Activated CD8-positive, alpha-beta memory T cell treated with anti-CD3 and anti-CD28 coated beads, Interleukin-2, amount 10 ng/mL, durations not matched to agents 7 days and 5 days (primary cell): Measurements from ENCODE around the gene SFXN1. TPM values are rescaled to one million over a fixed set of nuclear protein-coding genes. Genes with fewer than 3 reads are reported as not detected.

ENCODE experiments used
- ATAC-seq: fragments of 150-1000 bp; cut with Tn5 transposase; one replicate; pipeline ENCODE4 v1.10.0; 2021; ENCODE audit warnings: moderate library complexity
- CTCF ChIA-PET: fragments of 350-600 bp; sonication (Branson Sonifier 250); formaldehyde crosslinking; loops from one replicate; lab custom pipeline; 2021; ENCODE audit warnings: antibody characterized with exemption; lab: Charles Lee
- DNase-seq: peaks from one replicate; pipeline ENCODE4 v3.0.0-alpha.2; 2020
- H3K27ac Mint-ChIP-seq: one replicate; pipeline ENCODE4 v1.8.0; 2021; ENCODE audit warnings: mild to moderate bottlenecking, mixed read lengths
- H3K27me3 Mint-ChIP-seq: one replicate; pipeline ENCODE4 v1.8.0; 2021; ENCODE audit warnings: mixed read lengths
- H3K36me3 Mint-ChIP-seq: one replicate; pipeline ENCODE4 v1.8.0; 2021; ENCODE audit warnings: mild to moderate bottlenecking, mixed read lengths
- H3K4me1 Mint-ChIP-seq: one replicate; pipeline ENCODE4 v1.8.0; 2021; ENCODE audit warnings: mixed read lengths
- H3K4me3 Mint-ChIP-seq: one replicate; pipeline ENCODE4 v1.8.0; 2021; ENCODE audit warnings: mild to moderate bottlenecking, moderate library complexity, mixed read lengths
- H3K9me3 Mint-ChIP-seq: one replicate; pipeline ENCODE4 v1.8.0; 2022; ENCODE audit warnings: low read depth, mixed read lengths
- total RNA-seq, 2 experiments: library from RNA; stranded (reverse); gene quantifications; one replicate each; pipeline ENCODE4 v1.2.3, GENCODE V29; 2021

Gene SFXN1
- total RNA-seq, 2 experiments from 2014 or later: 174 to 230 TPM

- Mint-ChIP-seq H3K4me1 (peaks cover 17% of the 10 kb centered on the region), H3K9me3 (no peaks in the 10 kb centered on the region), H3K27me3 (peaks cover 46% of the 10 kb centered on the region), H3K36me3 (no peaks in the 10 kb centered on the region), H3K4me3 (no peak overlapping the region), H3K27ac (no peak overlapping the region)
- DNase-seq (no peak), ATAC-seq (no peak)
- CTCF ChIA-PET: interaction anchor here (0.8 kb wide), 2 partner anchors 8 to 78 kb away, joined by 3 to 4 read pairs; no protein-coding TSS in a partner anchor
Measured at GRCh38 chr5:175456105-175456742, 22.1 kb upstream of the SFXN1 start.

- peak; percentile 89 for ATAC-seq
- CTCF ChIA-PET: interaction anchor here (1.0 kb wide), 2 partner anchors 21 to 507 kb away, joined by 3 read pairs; partner anchors contain the start of gene SFXN1
- Mint-ChIP-seq H3K4me3 (no peak overlapping the region), H3K4me1 (peaks cover 17% of the 10 kb centered on the region), H3K36me3 (no peaks in the 10 kb centered on the region), H3K27ac (no peak overlapping the region), H3K27me3 (peaks cover 41% of the 10 kb centered on the region), H3K9me3 (no peaks in the 10 kb centered on the region)
- no peak for DNase-seq
Measured at GRCh38 chr5:175457466-175457865, 20.9 kb upstream of the SFXN1 start.

DNA sequence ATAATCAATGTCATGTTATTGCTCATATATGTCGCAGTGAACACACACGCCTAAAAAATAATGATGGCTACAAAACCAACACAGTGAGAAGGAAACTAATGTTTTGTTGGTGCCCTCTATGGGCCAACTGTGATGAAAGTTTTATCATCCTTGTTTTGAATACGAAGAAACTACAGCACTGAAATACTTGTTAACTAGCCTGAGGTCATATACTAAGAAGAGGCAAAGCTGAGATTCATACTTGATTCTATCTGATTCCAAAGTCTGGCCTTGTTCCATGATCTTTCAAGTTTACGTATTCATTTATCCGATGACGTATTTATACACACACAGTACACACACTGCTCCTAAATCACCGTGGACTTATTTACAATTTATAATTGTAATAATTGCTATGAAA lies 18.2 kb upstream of the SFXN1 start:
- DNase-seq (no peak), ATAC-seq (no peak)
- Mint-ChIP-seq H3K36me3 (no peaks in the 10 kb centered on the region), H3K27ac (no peak overlapping the region), H3K27me3 (peaks cover 28% of the 10 kb centered on the region), H3K4me3 (no peak overlapping the region), H3K4me1 (peaks cover 25% of the 10 kb centered on the region), H3K9me3 (no peaks in the 10 kb centered on the region)
- CTCF ChIA-PET: interaction anchor here (1.0 to 2.5 kb wide), 2 partner anchors 12 to 15 kb away, joined by 3 to 6 read pairs; no protein-coding TSS in a partner anchor

DNA sequence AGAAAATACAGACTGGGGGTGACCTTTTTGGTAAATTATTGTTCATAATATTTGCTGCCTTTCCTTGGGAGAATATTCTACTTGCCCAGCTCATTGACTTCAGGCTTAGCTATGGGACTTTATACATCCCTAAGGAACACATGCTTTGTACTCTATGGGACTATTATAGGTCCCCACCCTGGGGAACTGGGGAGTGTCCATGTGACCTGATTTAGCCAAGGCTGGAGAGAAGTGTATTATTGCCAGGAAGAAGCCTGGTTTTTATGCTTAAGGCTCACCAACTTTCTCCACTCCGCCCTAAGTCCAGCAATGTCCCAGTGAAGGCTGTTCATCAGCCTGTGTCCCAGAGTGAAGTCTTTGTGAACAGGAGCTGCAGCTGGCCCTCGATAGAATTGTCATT lies 17.8 kb upstream of the SFXN1 start:
- no peak overlapping the region for H3K4me3 Mint-ChIP-seq
- peaks cover 25% of the 10 kb centered on the region for H3K27me3 Mint-ChIP-seq
- no peaks in the 10 kb centered on the region for H3K9me3 Mint-ChIP-seq
- no peaks in the 10 kb centered on the region for H3K36me3 Mint-ChIP-seq
- ATAC-seq (no peak), DNase-seq (no peak)
- CTCF ChIA-PET: interaction anchor here (1.0 to 2.5 kb wide), 2 partner anchors 11 to 15 kb away, joined by 3 to 6 read pairs; no protein-coding TSS in a partner anchor
- peaks cover 27% of the 10 kb centered on the region for H3K4me1 Mint-ChIP-seq
- no peak overlapping the region for H3K27ac Mint-ChIP-seq

- Mint-ChIP-seq H3K36me3 (no peaks in the 10 kb centered on the region), H3K27ac (no peak overlapping the region), H3K9me3 (no peaks in the 10 kb centered on the region), H3K4me3 (no peak overlapping the region), H3K27me3 (peaks cover 20% of the 10 kb centered on the region), H3K4me1 (peaks cover 25% of the 10 kb centered on the region)
- CTCF ChIA-PET: interaction anchor here (2.5 kb wide), 1 partner anchor 10 kb away, joined by 6 read pairs; no protein-coding TSS in a partner anchor
- DNase-seq (no peak), ATAC-seq (no peak)
Measured at GRCh38 chr5:175461370-175461769, 17.0 kb upstream of the SFXN1 start.

- CTCF ChIA-PET: interaction anchor here (0.9 to 1.7 kb wide), 4 partner anchors 17 to 509 kb away, joined by 3 to 6 read pairs (median 4); no protein-coding TSS in a partner anchor
- DNase-seq (no peak), ATAC-seq (no peak)
- H3K27ac Mint-ChIP-seq: no peak overlapping the region
- no peak overlapping the region for H3K4me3 Mint-ChIP-seq
- H3K27me3 Mint-ChIP-seq: peaks cover 27% of the 10 kb centered on the region
- no peaks in the 10 kb centered on the region for H3K36me3 Mint-ChIP-seq
- H3K4me1 Mint-ChIP-seq: peaks cover 12% of the 10 kb centered on the region
- no peaks in the 10 kb centered on the region for H3K9me3 Mint-ChIP-seq
Measured at GRCh38 chr5:175463641-175464040, 14.7 kb upstream of the SFXN1 start.

GRCh38 chr5:175464074-175464941 lies 14.1 kb upstream of the SFXN1 start:
- no peaks in the 10 kb centered on the region for H3K9me3 Mint-ChIP-seq
- H3K4me1 Mint-ChIP-seq: peaks cover 12% of the 10 kb centered on the region
- DNase-seq (peak; percentile 86), ATAC-seq (peak; percentile 98)
- H3K4me3 Mint-ChIP-seq: no peak overlapping the region
- no peaks in the 10 kb centered on the region for H3K36me3 Mint-ChIP-seq
- H3K27me3 Mint-ChIP-seq: peaks cover 22% of the 10 kb centered on the region
- H3K27ac Mint-ChIP-seq: peak overlapping the region; percentile 39
- CTCF ChIA-PET: interaction anchor here (0.6 to 2.3 kb wide), 19 partner anchors 8 to 513 kb away, joined by 3 to 35 read pairs (median 4); partner anchors contain the start of genes DRD1 and SFXN1

- ATAC-seq: no peak
- Mint-ChIP-seq H3K4me3 (no peak overlapping the region), H3K9me3 (no peaks in the 10 kb centered on the region), H3K4me1 (peaks cover 12% of the 10 kb centered on the region), H3K36me3 (no peaks in the 10 kb centered on the region), H3K27ac (peak overlapping the region; percentile 39), H3K27me3 (peaks cover 22% of the 10 kb centered on the region)
- DNase-seq: no peak
- CTCF ChIA-PET: interaction anchor here (0.6 to 2.3 kb wide), 18 partner anchors 9 to 513 kb away, joined by 3 to 35 read pairs (median 4); partner anchors contain the start of genes DRD1 and SFXN1
Measured at GRCh38 chr5:175464942-175465233, 13.5 kb upstream of the SFXN1 start.

- Mint-ChIP-seq H3K4me1 (peaks cover 10% of the 10 kb centered on the region), H3K27me3 (peaks cover 22% of the 10 kb centered on the region), H3K27ac (no peak overlapping the region)
Measured at GRCh38 chr5:175465282-175465681, 13.1 kb upstream of the SFXN1 start.

DNA sequence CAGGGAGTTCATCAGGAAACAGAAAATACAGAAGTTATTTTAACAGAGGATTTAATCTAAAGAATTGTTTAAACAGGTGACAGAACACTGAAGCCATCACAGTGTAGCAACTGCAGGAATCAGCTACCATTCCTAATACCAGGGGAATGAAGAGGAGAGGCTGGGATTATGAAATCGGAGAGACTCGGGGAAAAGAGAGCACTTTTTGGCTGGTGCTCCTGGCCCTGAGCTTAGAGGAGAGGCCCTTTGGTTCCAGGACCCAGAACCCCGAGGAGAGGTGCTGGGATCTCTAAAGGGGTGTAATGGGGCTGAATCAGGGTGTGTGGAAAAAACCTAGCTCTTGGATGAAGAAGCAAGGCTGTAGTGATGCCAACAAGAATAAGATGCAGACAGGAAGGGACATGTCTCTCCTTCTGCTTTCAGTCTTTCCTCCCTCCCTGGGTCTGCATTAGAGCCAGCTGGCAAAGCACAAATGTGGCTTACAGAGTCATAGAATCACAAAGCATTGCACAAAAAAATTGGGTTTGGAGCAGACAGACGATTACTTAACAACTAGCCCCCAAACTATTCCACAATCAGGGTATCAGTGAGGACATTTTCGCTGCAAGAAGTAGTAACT lies 11.6 kb upstream of the SFXN1 start:
- Mint-ChIP-seq H3K36me3 (no peaks in the 10 kb centered on the region), H3K4me1 (peaks cover 16% of the 10 kb centered on the region), H3K4me3 (no peak overlapping the region), H3K27me3 (peaks cover 18% of the 10 kb centered on the region), H3K27ac (no peak overlapping the region), H3K9me3 (no peaks in the 10 kb centered on the region)
- ATAC-seq (no peak), DNase-seq (no peak)
- CTCF ChIA-PET: interaction anchor here (2.3 kb wide), 1 partner anchor 11 kb away, joined by 11 read pairs; the partner anchor contains the start of gene SFXN1

More at GRCh38 chr5:175465282-175465681, 13.1 kb upstream of the SFXN1 start:
- CTCF ChIA-PET: interaction anchor here (0.6 to 2.3 kb wide), 14 partner anchors 9 to 514 kb away, joined by 3 to 35 read pairs (median 4); partner anchors contain the start of genes DRD1 and SFXN1
- ATAC-seq (no peak), DNase-seq (no peak)
- H3K9me3 Mint-ChIP-seq: no peaks in the 10 kb centered on the region
- no peak overlapping the region for H3K4me3 Mint-ChIP-seq
- no peaks in the 10 kb centered on the region for H3K36me3 Mint-ChIP-seq

DNA sequence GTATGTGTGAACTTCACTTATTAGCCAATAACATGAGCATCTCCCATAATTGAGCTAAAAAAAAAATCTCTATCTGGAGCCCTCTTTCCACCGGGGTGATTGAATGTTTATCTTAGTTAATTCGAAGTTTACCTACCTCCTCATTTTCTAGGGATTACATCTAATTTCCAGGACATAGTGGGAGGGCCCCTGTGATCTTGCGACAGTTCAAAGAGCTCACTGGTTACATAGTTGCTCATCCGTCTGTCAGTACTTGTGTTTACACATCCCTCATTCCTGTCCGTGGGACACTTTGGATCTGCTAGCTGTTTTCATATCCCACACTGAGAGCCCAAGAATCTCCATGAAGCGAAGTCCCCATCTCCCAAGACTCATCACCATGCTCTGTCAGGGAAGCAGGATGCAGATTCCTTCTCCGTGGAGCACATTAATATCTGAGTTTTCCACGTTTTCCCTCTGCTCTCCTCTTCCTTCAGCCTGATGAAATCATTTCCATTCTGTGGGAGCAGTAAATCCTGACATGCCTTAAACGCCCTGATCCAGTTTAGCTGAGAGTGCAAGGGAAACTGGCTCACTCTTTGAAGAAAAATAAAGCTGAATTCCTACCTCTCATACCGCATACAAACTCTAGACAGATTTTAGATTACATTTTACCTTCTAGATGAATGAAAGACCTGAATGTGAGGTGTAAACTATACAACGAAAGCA lies 10.2 kb upstream of the SFXN1 start:
- CTCF ChIA-PET: interaction anchor here (2.3 kb wide), 1 partner anchor 9 kb away, joined by 11 read pairs; the partner anchor contains the start of gene SFXN1
- Mint-ChIP-seq H3K4me3 (no peak overlapping the region), H3K27ac (no peak overlapping the region), H3K4me1 (peaks cover 16% of the 10 kb centered on the region), H3K27me3 (peaks cover 14% of the 10 kb centered on the region), H3K36me3 (no peaks in the 10 kb centered on the region), H3K9me3 (no peaks in the 10 kb centered on the region)
- DNase-seq: no peak
- ATAC-seq: no peak

- Mint-ChIP-seq H3K9me3 (no peaks in the 10 kb centered on the region), H3K27ac (no peak overlapping the region), H3K27me3 (peaks cover 14% of the 10 kb centered on the region), H3K4me1 (peaks cover 16% of the 10 kb centered on the region), H3K36me3 (no peaks in the 10 kb centered on the region), H3K4me3 (no peak overlapping the region)
- CTCF ChIA-PET: no interaction called here
- no peak for ATAC-seq
- no peak for DNase-seq
Measured at GRCh38 chr5:175468892-175469291, 9.5 kb upstream of the SFXN1 start.
